HCT116 (cell line): Measurements from ENCODE around the gene TOP1. TPM values are rescaled to one million over a fixed set of nuclear protein-coding genes. Genes with fewer than 3 reads are reported as not detected.
A peak's percentile ranks its signal among the peaks of the same experiment; 100 is the strongest.

ENCODE experiments used
- ATAC-seq: fragments of 200-7000 bp; cut with Tn5 transposase; 2 replicates; pipeline ENCODE4 v1.9.1; 2020; ENCODE audit warnings: mild to moderate bottlenecking, moderate library complexity
- BruUV-seq: library from RNA; stranded (reverse); fragments of 400-500 nt; replicated peaks from 2 replicates; lab custom pipeline; 2021; lab: Mats Ljungman, UMichigan
- CTCF ChIA-PET: fragments of 300-600 bp; sonication (Branson Sonifier 250); formaldehyde crosslinking; loops from one replicate; lab custom pipeline; 2021; ENCODE audit warnings: antibody characterized with exemption; lab: Charles Lee
- POLR2A ChIA-PET: fragments of 300-600, 350-600 bp; sonication (Branson Sonifier 250); formaldehyde crosslinking; loops from one replicate; lab custom pipeline; 2021; ENCODE audit warnings: antibody characterized with exemption; lab: Charles Lee
- RAD21 ChIA-PET, 2 experiments: fragments of 300-600 bp; sonication (Branson Sonifier 250); formaldehyde crosslinking; loops; one replicate each; lab custom pipeline; 2023; ENCODE audit warnings: low total read pairs in 2 of 2; ENCODE audit not compliant: uncharacterized antibody in 2 of 2, unreplicated experiment in 2 of 2, low non-redundant PET in 1 of 2; lab: Charles Lee
- DNase-seq: peaks from one replicate; pipeline ENCODE4 v3.0.0-alpha.2; 2010; ENCODE audit warnings: low read depth, low spot score
- H2AFZ ChIP-seq: fragments of 200-600 bp; shearing (Covaris generic), sonication (generic); 2 replicates; pipeline ENCODE4 v1.6.1; 2017; ENCODE audit warnings: low read depth, mixed run types, mixed read lengths, antibody characterized with exemption, low read length; ENCODE audit not compliant: poor library complexity, severe bottlenecking
- H3K27ac ChIP-seq: 2 replicates; pipeline ENCODE4 v1.5.1; 2012; ENCODE audit warnings: low read depth, low read length
- H3K27me3 ChIP-seq: fragments of 200-600 bp; sonication (generic); 2 replicates; pipeline ENCODE4 v1.6.1; 2016; ENCODE audit warnings: mixed run types, low read length, mixed read lengths; ENCODE audit not compliant: insufficient read depth
- H3K36me3 ChIP-seq, 2 experiments: fragments of 200-500 bp in 1 of 2; fragments of 200-600 bp in 1 of 2; sonication (Bioruptor generic) in 1 of 2; sonication (generic) in 1 of 2; 2 replicates each; pipeline versions ENCODE4 v1.5.1 to v1.6.1; 2014 to 2016; ENCODE audit warnings: low read length in 2 of 2, inconsistent platforms in 1 of 2, mixed read lengths in 1 of 2, mixed run types in 1 of 2; ENCODE audit not compliant: insufficient read depth in 2 of 2, control insufficient read depth in 1 of 2
- H3K4me1 ChIP-seq, 2 experiments: fragments of 200-600 bp in 1 of 2; sonication (generic) in 1 of 2; 2 replicates each; pipeline versions ENCODE4 v1.5.1 to v1.6.1; 2012 to 2017; ENCODE audit warnings: low read length in 2 of 2, inconsistent platforms in 1 of 2, mild to moderate bottlenecking in 1 of 2, mixed read lengths in 1 of 2, mixed run types in 1 of 2, moderate library complexity in 1 of 2; ENCODE audit not compliant: insufficient read depth in 2 of 2, control insufficient read depth in 1 of 2
- H3K4me2 ChIP-seq: fragments of 200-600 bp; sonication (generic); 2 replicates; pipeline ENCODE4 v1.6.1; 2017; ENCODE audit warnings: mixed run types, low read length, mixed read lengths
- H3K4me3 ChIP-seq, 2 experiments: fragments of 200-600 bp in 1 of 2; sonication (generic) in 1 of 2; replicated peaks in 1 of 2; 2 replicates each; pipeline ENCODE4 v1.5.1; 2011 to 2016; ENCODE audit warnings: low read length in 2 of 2, control low read depth in 1 of 2, low read depth in 1 of 2, mild to moderate bottlenecking in 1 of 2, mixed read lengths in 1 of 2, mixed run types in 1 of 2
- H3K79me2 ChIP-seq: fragments of 200-600 bp; sonication (generic); 2 replicates; pipeline ENCODE4 v1.6.1; 2017; ENCODE audit warnings: mild to moderate bottlenecking, mixed run types, low read length, moderate library complexity, mixed read lengths; ENCODE audit not compliant: insufficient read depth
- H3K9ac ChIP-seq: fragments of 200-600 bp; sonication (generic); 2 replicates; pipeline ENCODE4 v1.6.1; 2016; ENCODE audit warnings: low read length, mixed read lengths
- H3K9me2 ChIP-seq: fragments of 200-600 bp; sonication (generic), shearing (Covaris generic); 2 replicates; pipeline ENCODE4 v1.6.1; 2017; ENCODE audit warnings: mixed run types, mild to moderate bottlenecking, moderate library complexity; ENCODE audit not compliant: insufficient read depth
- H3K9me3 ChIP-seq, 2 experiments: fragments of 200-500 bp in 1 of 2; fragments of 200-600 bp in 1 of 2; sonication (Bioruptor generic) in 1 of 2; sonication (generic) in 1 of 2; 2 replicates each; pipeline ENCODE4 v1.6.1; 2014 to 2017; ENCODE audit warnings: low read length in 2 of 2, mixed read lengths in 2 of 2, inconsistent platforms in 1 of 2, low read depth in 1 of 2, mild to moderate bottlenecking in 1 of 2, mixed run types in 1 of 2, moderate library complexity in 1 of 2; ENCODE audit not compliant: control insufficient read depth in 1 of 2, insufficient read depth in 1 of 2
- H4K20me1 ChIP-seq: fragments of 200-600 bp; sonication (generic), shearing (Covaris generic); 2 replicates; pipeline ENCODE4 v1.6.1; 2017; ENCODE audit warnings: mixed run types, mild to moderate bottlenecking, moderate library complexity; ENCODE audit not compliant: insufficient read depth
- CBX3 ChIP-seq: IDR thresholded peaks from 2 replicates; pipeline ENCODE4 v1.6.1; 2012; ENCODE audit warnings: low read depth
- EZH2phosphoT487 ChIP-seq: fragments of 200-600 bp; IDR thresholded peaks from 2 replicates; pipeline ENCODE4 v1.6.1; 2018; ENCODE audit warnings: antibody characterized with exemption, borderline replicate concordance
- FOSL1 ChIP-seq: IDR thresholded peaks from 2 replicates; pipeline ENCODE4 v1.6.1; 2012; ENCODE audit warnings: low read depth
- POLR2A ChIP-seq: IDR thresholded peaks from 2 replicates; pipeline ENCODE4 v1.7.0; 2011; ENCODE audit warnings: borderline replicate concordance; ENCODE audit not compliant: insufficient read depth, insufficient read length; ENCODE audit errors: extremely low read depth
- RAD21 ChIP-seq: IDR thresholded peaks from 2 replicates; pipeline ENCODE4 v1.6.1; 2012; ENCODE audit warnings: low read depth, mild to moderate bottlenecking
- SIN3A ChIP-seq: IDR thresholded peaks from 2 replicates; pipeline ENCODE4 v1.6.1; 2012; ENCODE audit warnings: low read depth
- SP1 ChIP-seq: IDR thresholded peaks from 2 replicates; pipeline ENCODE4 v1.6.1; 2012; ENCODE audit warnings: low read depth
- YY1 ChIP-seq: IDR thresholded peaks from 2 replicates; pipeline ENCODE4 v1.6.1; 2011; ENCODE audit warnings: low read length, low read depth, moderate library complexity, mild to moderate bottlenecking; ENCODE audit not compliant: insufficient replicate concordance; ENCODE audit errors: extremely low read depth
- ZFX ChIP-seq: fragments of 450-650 bp; IDR thresholded peaks from 2 replicates; pipeline ENCODE4 v1.6.1; 2017
- ZNF274 ChIP-seq: fragments of 200-500 bp; sonication (Bioruptor generic); IDR thresholded peaks from 2 replicates; pipeline ENCODE4 v1.6.1; 2014; ENCODE audit warnings: mild to moderate bottlenecking, low read depth, low read length, inconsistent platforms
- intact Hi-C: fragments of 100-400 bp; cut with micrococcal nuclease; formaldehyde crosslinking; loops from 2 replicates; pipeline ENCODE4 v1.10.0; 2022
- total RNA-seq: library from RNA; stranded (reverse); gene quantifications from one replicate; pipeline ENCODE4 v1.2.1, GENCODE V29; 2021; ENCODE audit not compliant: unreplicated experiment
- TF ChIP-seq, protein P1 (sequence below): IDR thresholded peaks from 2 replicates; pipeline ENCODE4 v1.6.1; 2011; ENCODE audit warnings: mild to moderate bottlenecking, low read length, moderate library complexity; ENCODE audit not compliant: insufficient replicate concordance; ENCODE audit errors: extremely low read depth

The TOP1 gene
- total RNA-seq, 1 experiment from 2014 or later = 190 TPM

DNA sequence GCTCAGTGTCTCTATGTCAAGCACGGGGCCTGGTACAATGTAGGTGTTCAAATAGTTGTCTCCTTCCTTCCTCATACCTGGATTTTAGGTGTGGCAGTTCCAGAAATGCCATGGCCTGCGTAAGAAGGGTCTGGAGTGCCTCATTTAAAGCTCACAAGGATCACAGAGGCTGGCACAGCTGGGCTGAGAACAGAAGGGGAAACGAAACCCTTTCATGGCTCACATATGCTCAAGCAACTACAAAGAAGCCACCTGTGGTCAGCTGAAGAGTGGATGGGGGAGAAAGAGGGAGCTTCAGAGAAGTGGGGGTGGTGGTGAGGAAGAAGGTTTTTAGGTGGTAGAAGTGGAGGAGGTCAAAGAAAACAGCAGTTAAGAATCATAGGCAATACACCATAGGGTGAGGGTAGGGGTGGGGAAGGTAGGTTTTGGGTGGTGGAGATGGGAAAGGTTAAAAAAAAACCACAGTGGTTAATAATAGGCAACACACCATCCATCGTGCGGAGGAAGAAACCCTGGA, 17.0 kb upstream of the TOP1 start:
- CTCF ChIA-PET = no interaction called here
- RAD21 ChIA-PET = no interaction called here
- Histone ChIP-seq H3K9ac (no peak overlapping the region), H2AFZ (peak overlapping the region; percentile 22), H3K36me3 (no peaks in the 10 kb centered on the region), H3K9me2 (no peaks in the 10 kb centered on the region), H3K4me3 (no peak overlapping the region)
- ATAC-seq = no peak
- no peak for TF ChIP-seq ZNF274
- TF ChIP-seq ZFX = no peak
- TF ChIP-seq RAD21 = no peak
- no peak for TF ChIP-seq FOSL1
- TF ChIP-seq YY1 = no peak
- no peak for TF ChIP-seq POLR2A
- no peak for TF ChIP-seq SP1
- TF ChIP-seq CBX3 = no peak
- TF ChIP-seq, protein P1, sequence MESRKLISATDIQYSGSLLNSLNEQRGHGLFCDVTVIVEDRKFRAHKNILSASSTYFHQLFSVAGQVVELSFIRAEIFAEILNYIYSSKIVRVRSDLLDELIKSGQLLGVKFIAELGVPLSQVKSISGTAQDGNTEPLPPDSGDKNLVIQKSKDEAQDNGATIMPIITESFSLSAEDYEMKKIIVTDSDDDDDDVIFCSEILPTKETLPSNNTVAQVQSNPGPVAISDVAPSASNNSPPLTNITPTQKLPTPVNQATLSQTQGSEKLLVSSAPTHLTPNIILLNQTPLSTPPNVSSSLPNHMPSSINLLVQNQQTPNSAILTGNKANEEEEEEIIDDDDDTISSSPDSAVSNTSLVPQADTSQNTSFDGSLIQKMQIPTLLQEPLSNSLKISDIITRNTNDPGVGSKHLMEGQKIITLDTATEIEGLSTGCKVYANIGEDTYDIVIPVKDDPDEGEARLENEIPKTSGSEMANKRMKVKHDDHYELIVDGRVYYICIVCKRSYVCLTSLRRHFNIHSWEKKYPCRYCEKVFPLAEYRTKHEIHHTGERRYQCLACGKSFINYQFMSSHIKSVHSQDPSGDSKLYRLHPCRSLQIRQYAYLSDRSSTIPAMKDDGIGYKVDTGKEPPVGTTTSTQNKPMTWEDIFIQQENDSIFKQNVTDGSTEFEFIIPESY = no peak
- no peak for TF ChIP-seq EZH2phosphoT487
- TF ChIP-seq SIN3A = no peak
- TF ChIP-seq, all 23 proteins: peak for 0
- H4K20me1 ChIP-seq = no peaks in the 10 kb centered on the region
- H3K27ac ChIP-seq = no peak overlapping the region
- H3K4me2 ChIP-seq = peak overlapping the region; percentile 35
- H3K4me1 ChIP-seq = peaks cover 49 to 80% of the 10 kb centered on the region in 2 experiments
- intact Hi-C loops = no loop called here
- POLR2A ChIA-PET = interaction anchor here (0.9 to 2.0 kb wide), 3 partner anchors 11 to 21 kb away, joined by 3 to 9 read pairs (median 6); partner anchors contain the start of gene TOP1
- no peaks in the 10 kb centered on the region for H3K27me3 ChIP-seq
- no peak for DNase-seq
- H3K79me2 ChIP-seq = no peaks in the 10 kb centered on the region
- no TSS peak for BruUV-seq
- H3K9me3 ChIP-seq = peaks cover 0 to 5% of the 10 kb centered on the region in 2 experiments; a peak in 1 of 4 replicates
